GM21723 (cell line): ENCODE data around the gene CENPP.

Experiments
- ATAC-seq: cut with Tn5 transposase; IDR thresholded peaks from one replicate; pipeline ENCODE4 v1.9.1; 2021; ENCODE audit warnings: mild to moderate bottlenecking, moderate library complexity; ENCODE audit not compliant: unreplicated experiment

Gene CENPP

GRCh38 chr9:92650839-92651621 is 325.3 kb downstream of the CENPP start:
- no peak for ATAC-seq

- ATAC-seq = no peak
Measured at GRCh38 chr9:92652461-92652860, 326.7 kb downstream of the CENPP start.

GRCh38 chr9:92654481-92655301 is 328.9 kb downstream of the CENPP start:
- no peak for ATAC-seq

- ATAC-seq = no peak
Measured at GRCh38 chr9:92655366-92655765, 329.6 kb downstream of the CENPP start.

- no peak for ATAC-seq
Measured at GRCh38 chr9:92655896-92656536, 330.3 kb downstream of the CENPP start.

GRCh38 chr9:92656537-92656925 is 330.8 kb downstream of the CENPP start:
- ATAC-seq = no peak

- ATAC-seq = no peak
Measured at GRCh38 chr9:92657296-92658094, 331.7 kb downstream of the CENPP start.

GRCh38 chr9:92658176-92658575 is 332.4 kb downstream of the CENPP start:
- no peak for ATAC-seq

GRCh38 chr9:92658611-92659010 is 332.9 kb downstream of the CENPP start:
- ATAC-seq = no peak

- ATAC-seq = no peak
Measured at GRCh38 chr9:92659601-92660000, 333.8 kb downstream of the CENPP start.

- ATAC-seq = no peak
Measured at GRCh38 chr9:92660266-92660665, 334.5 kb downstream of the CENPP start.

GRCh38 chr9:92661127-92661526 is 335.4 kb downstream of the CENPP start:
- no peak for ATAC-seq

- ATAC-seq = no peak
Measured at GRCh38 chr9:92661743-92662142, 336.0 kb downstream of the CENPP start.

- no peak for ATAC-seq
Measured at GRCh38 chr9:92663126-92663525, 337.4 kb downstream of the CENPP start.

- no peak for ATAC-seq
Measured at GRCh38 chr9:92663951-92664350, 338.2 kb downstream of the CENPP start.

- ATAC-seq = no peak
Measured at GRCh38 chr9:92664394-92665152, 338.8 kb downstream of the CENPP start.

GRCh38 chr9:92665836-92666235 is 340.1 kb downstream of the CENPP start:
- ATAC-seq = no peak

- no peak for ATAC-seq
Measured at GRCh38 chr9:92666236-92666635, 340.5 kb downstream of the CENPP start.

GRCh38 chr9:92666912-92667532 is 341.3 kb downstream of the CENPP start:
- ATAC-seq = no peak
